SK-N-SH (cell line): Measurements from ENCODE around the gene KNSTRN.

Experiments used
- CHD2 ChIP-seq: fragments of 150-350 bp; IDR thresholded peaks from 2 replicates; pipeline ENCODE4 v1.6.1; 2018; ENCODE audit warnings: low read length; ENCODE audit not compliant: partially characterized antibody
- FOXM1 ChIP-seq: IDR thresholded peaks from 2 replicates; pipeline ENCODE4 v1.4.0; 2012; ENCODE audit warnings: low read depth, mild to moderate bottlenecking
- GABPA ChIP-seq: IDR thresholded peaks from 2 replicates; pipeline ENCODE4 v1.4.0; 2012; ENCODE audit warnings: low read depth, mild to moderate bottlenecking
- JUND ChIP-seq: IDR thresholded peaks from 2 replicates; pipeline ENCODE4 v1.4.0; 2012
- MXI1 ChIP-seq: IDR thresholded peaks from 2 replicates; pipeline ENCODE4 v1.6.1; 2012; ENCODE audit warnings: mild to moderate bottlenecking, low read depth, low read length, improper control_type of control experiment
- POLR2AphosphoS5 ChIP-seq: IDR thresholded peaks from 2 replicates; pipeline ENCODE4 v1.6.1; 2012; ENCODE audit warnings: low read depth, low read length
- TAF1 ChIP-seq: IDR thresholded peaks from 2 replicates; pipeline ENCODE4 v1.6.1; 2012; ENCODE audit warnings: low read depth, mild to moderate bottlenecking, low read length, moderate library complexity, borderline replicate concordance
- TCF12 ChIP-seq: IDR thresholded peaks from 2 replicates; pipeline ENCODE4 v1.4.0; 2012
- YY1 ChIP-seq: IDR thresholded peaks from 2 replicates; pipeline ENCODE4 v1.4.0; 2012; ENCODE audit warnings: low read depth, mild to moderate bottlenecking
- TF ChIP-seq, protein P1 (sequence below): IDR thresholded peaks from 2 replicates; pipeline ENCODE4 v1.6.1; 2012; ENCODE audit warnings: mild to moderate bottlenecking, low read depth, low read length, moderate library complexity
- TF ChIP-seq, protein P2 (sequence below): fragments of 200-600 bp; sonication (generic); IDR thresholded peaks from 2 replicates; pipeline ENCODE4 v1.6.1; 2017; ENCODE audit warnings: antibody characterized with exemption, mild to moderate bottlenecking, moderate library complexity
- TF ChIP-seq, protein P3 (sequence below): IDR thresholded peaks from 2 replicates; pipeline ENCODE4 v1.4.0; 2012; ENCODE audit warnings: low read depth, borderline replicate concordance

DNA sequence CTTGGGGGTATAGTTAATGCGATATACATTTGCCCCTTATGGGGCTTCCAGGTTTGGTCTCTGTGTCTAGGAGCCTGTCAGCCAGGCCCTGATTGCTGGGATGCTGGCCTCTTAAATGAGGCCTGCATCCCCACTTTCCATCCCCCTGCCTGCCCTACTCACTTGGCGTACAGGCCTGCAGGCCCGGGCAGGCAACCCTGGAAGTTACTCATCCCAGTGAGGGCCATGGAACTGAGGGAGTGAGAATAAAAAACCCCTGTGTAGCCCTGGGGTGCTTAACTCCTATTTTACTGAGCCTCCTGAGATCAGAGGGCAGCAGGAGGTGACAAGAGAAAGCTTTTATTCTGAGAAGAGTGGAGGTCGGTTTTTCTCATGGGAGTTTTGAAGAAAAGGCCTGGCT, 22.5 kb upstream of the KNSTRN start:
- TF ChIP-seq, protein P1, sequence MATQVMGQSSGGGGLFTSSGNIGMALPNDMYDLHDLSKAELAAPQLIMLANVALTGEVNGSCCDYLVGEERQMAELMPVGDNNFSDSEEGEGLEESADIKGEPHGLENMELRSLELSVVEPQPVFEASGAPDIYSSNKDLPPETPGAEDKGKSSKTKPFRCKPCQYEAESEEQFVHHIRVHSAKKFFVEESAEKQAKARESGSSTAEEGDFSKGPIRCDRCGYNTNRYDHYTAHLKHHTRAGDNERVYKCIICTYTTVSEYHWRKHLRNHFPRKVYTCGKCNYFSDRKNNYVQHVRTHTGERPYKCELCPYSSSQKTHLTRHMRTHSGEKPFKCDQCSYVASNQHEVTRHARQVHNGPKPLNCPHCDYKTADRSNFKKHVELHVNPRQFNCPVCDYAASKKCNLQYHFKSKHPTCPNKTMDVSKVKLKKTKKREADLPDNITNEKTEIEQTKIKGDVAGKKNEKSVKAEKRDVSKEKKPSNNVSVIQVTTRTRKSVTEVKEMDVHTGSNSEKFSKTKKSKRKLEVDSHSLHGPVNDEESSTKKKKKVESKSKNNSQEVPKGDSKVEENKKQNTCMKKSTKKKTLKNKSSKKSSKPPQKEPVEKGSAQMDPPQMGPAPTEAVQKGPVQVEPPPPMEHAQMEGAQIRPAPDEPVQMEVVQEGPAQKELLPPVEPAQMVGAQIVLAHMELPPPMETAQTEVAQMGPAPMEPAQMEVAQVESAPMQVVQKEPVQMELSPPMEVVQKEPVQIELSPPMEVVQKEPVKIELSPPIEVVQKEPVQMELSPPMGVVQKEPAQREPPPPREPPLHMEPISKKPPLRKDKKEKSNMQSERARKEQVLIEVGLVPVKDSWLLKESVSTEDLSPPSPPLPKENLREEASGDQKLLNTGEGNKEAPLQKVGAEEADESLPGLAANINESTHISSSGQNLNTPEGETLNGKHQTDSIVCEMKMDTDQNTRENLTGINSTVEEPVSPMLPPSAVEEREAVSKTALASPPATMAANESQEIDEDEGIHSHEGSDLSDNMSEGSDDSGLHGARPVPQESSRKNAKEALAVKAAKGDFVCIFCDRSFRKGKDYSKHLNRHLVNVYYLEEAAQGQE, result no peak
- TF ChIP-seq TCF12 (no peak), FOXM1 (no peak), POLR2AphosphoS5 (no peak), JUND (no peak), GABPA (no peak), TAF1 (no peak), YY1 (no peak), MXI1 (no peak), CHD2 (no peak)
- TF ChIP-seq, protein P2, sequence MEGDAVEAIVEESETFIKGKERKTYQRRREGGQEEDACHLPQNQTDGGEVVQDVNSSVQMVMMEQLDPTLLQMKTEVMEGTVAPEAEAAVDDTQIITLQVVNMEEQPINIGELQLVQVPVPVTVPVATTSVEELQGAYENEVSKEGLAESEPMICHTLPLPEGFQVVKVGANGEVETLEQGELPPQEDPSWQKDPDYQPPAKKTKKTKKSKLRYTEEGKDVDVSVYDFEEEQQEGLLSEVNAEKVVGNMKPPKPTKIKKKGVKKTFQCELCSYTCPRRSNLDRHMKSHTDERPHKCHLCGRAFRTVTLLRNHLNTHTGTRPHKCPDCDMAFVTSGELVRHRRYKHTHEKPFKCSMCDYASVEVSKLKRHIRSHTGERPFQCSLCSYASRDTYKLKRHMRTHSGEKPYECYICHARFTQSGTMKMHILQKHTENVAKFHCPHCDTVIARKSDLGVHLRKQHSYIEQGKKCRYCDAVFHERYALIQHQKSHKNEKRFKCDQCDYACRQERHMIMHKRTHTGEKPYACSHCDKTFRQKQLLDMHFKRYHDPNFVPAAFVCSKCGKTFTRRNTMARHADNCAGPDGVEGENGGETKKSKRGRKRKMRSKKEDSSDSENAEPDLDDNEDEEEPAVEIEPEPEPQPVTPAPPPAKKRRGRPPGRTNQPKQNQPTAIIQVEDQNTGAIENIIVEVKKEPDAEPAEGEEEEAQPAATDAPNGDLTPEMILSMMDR, result no peak
- TF ChIP-seq, protein P3, sequence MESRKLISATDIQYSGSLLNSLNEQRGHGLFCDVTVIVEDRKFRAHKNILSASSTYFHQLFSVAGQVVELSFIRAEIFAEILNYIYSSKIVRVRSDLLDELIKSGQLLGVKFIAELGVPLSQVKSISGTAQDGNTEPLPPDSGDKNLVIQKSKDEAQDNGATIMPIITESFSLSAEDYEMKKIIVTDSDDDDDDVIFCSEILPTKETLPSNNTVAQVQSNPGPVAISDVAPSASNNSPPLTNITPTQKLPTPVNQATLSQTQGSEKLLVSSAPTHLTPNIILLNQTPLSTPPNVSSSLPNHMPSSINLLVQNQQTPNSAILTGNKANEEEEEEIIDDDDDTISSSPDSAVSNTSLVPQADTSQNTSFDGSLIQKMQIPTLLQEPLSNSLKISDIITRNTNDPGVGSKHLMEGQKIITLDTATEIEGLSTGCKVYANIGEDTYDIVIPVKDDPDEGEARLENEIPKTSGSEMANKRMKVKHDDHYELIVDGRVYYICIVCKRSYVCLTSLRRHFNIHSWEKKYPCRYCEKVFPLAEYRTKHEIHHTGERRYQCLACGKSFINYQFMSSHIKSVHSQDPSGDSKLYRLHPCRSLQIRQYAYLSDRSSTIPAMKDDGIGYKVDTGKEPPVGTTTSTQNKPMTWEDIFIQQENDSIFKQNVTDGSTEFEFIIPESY, result no peak
